ENCODE measurements around the gene ATP8B3. TPM values are rescaled to one million over a fixed set of nuclear protein-coding genes. Genes with fewer than 3 reads are reported as not detected.

The ATP8B3 gene
- total and polyA plus RNA-seq, 9 of the 15 experiments (the other 6 are each of a cell fraction or from before 2014, with no cell fraction given): 1.2 to 12.3 (median 3.8) TPM

- TF ChIP-seq VEZF1 (CRISPR knock-in tag; IDR thresholded peaks at IDR 0.05) (peak; percentile 97), NCOA1 (IDR thresholded peaks at IDR 0.05; ENCODE audit: low read depth) (no peak; the same call in 1 of the 2 replicates), SP1 (CRISPR knock-in tag; IDR thresholded peaks at IDR 0.05) (peak; percentile 44), SMAD4 (CRISPR knock-in tag; conservative IDR thresholded peaks at IDR 0.05) (no peak), ZNF644 (tag; IDR thresholded peaks at IDR 0.05; ENCODE audit: low read depth) (0 out of 2 replicates have a peak, but pooled peaks have one; percentile 65), ZFP36 (IDR thresholded peaks at IDR 0.05; ENCODE audit: low read depth, low read length, partially characterized antibody) (peak; percentile 56), RAD21 (CRISPR knock-in tag; conservative IDR thresholded peaks at IDR 0.05 in 1 of 2, IDR thresholded peaks at IDR 0.05 in 1 of 2) (no peak), RUNX1 (IDR thresholded peaks at IDR 0.05; ENCODE audit: low read depth) (no peak; the same call in 1 of the 2 replicates), GTF2B (IDR thresholded peaks at IDR 0.05; ENCODE audit: extremely low read depth, insufficient read length) (no peak), RBM22 (IDR thresholded peaks at IDR 0.05; ENCODE audit: low read depth, low read length, poor library complexity, severe bottlenecking) (no peak), RNF2 (IDR thresholded peaks at IDR 0.05) (peak; percentile 87; the same call in 1 of the 2 replicates), TSC22D4 (tag; IDR thresholded peaks at IDR 0.05) (no peak), ZNF408 (CRISPR knock-in tag; IDR thresholded peaks at IDR 0.05; ENCODE audit: low read depth) (no peak), CHD1 (IDR thresholded peaks at IDR 0.05; ENCODE audit: low read length) (no peak), ZNF165 (CRISPR knock-in tag; IDR thresholded peaks at IDR 0.05; ENCODE audit: borderline replicate concordance) (no peak), ZNF449 (CRISPR knock-in tag; IDR thresholded peaks at IDR 0.05) (no peak), NFE2L1 (tag; IDR thresholded peaks at IDR 0.05; ENCODE audit: borderline replicate concordance, low read depth) (no peak), GTF2A2 (tag; IDR thresholded peaks at IDR 0.05) (no peak), ZNF175 (CRISPR knock-in tag; IDR thresholded peaks at IDR 0.05; ENCODE audit: low read depth) (peak; percentile 22; the same call in 1 of the 2 replicates), TSHZ1 (CRISPR knock-in tag; IDR thresholded peaks at IDR 0.05) (no peak)
Measured at GRCh38 chr19:1747285-1748114, 64.6 kb downstream of the ATP8B3 start (continued).
